ENCODE data around the gene PODXL2.

GRCh38 chr3:127604035-127604434, 24.9 kb upstream of the PODXL2 start:
- TF ChIP-seq CTCF (IDR thresholded peaks at IDR 0.05; ENCODE audit: insufficient read depth, low read length) = no peak
- TF ChIP-seq, protein P1, sequence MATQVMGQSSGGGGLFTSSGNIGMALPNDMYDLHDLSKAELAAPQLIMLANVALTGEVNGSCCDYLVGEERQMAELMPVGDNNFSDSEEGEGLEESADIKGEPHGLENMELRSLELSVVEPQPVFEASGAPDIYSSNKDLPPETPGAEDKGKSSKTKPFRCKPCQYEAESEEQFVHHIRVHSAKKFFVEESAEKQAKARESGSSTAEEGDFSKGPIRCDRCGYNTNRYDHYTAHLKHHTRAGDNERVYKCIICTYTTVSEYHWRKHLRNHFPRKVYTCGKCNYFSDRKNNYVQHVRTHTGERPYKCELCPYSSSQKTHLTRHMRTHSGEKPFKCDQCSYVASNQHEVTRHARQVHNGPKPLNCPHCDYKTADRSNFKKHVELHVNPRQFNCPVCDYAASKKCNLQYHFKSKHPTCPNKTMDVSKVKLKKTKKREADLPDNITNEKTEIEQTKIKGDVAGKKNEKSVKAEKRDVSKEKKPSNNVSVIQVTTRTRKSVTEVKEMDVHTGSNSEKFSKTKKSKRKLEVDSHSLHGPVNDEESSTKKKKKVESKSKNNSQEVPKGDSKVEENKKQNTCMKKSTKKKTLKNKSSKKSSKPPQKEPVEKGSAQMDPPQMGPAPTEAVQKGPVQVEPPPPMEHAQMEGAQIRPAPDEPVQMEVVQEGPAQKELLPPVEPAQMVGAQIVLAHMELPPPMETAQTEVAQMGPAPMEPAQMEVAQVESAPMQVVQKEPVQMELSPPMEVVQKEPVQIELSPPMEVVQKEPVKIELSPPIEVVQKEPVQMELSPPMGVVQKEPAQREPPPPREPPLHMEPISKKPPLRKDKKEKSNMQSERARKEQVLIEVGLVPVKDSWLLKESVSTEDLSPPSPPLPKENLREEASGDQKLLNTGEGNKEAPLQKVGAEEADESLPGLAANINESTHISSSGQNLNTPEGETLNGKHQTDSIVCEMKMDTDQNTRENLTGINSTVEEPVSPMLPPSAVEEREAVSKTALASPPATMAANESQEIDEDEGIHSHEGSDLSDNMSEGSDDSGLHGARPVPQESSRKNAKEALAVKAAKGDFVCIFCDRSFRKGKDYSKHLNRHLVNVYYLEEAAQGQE (IDR thresholded peaks at IDR 0.05; ENCODE audit: insufficient replicate concordance, low read depth) = no peak
- TF ChIP-seq POLR2AphosphoS5 (IDR thresholded peaks at IDR 0.05; ENCODE audit: low read depth) = no peak

All from HL-60 (cell line).